Tibial artery (tissue), 4 donors: ENCODE measurements around the gene UBXN2A.

Experiments used
- DNase-seq, 2 donors: peaks; one replicate each; pipeline ENCODE4 v3.0.0-alpha.2; 2019
- H3K27ac ChIP-seq, 2 donors: fragments of 200-600 bp; sonication (generic) in 1 of 2; 1 replicate in 1 of 2; 2 replicates in 1 of 2; pipeline ENCODE4 v1.5.1; 2018 to 2019; ENCODE audit warnings: mild to moderate bottlenecking in 1 of 2
- H3K27me3 ChIP-seq, 2 donors: fragments of 200-600 bp; sonication (generic) in 1 of 2; one replicate each; pipeline versions ENCODE4 v1.5.1 to v1.6.0; 2016 to 2019
- H3K36me3 ChIP-seq, 3 donors: fragments of 200-600 bp; sonication (generic) in 2 of 3; one replicate each; pipeline ENCODE4 v1.5.1; 2016 to 2019; ENCODE audit warnings: mild to moderate bottlenecking in 2 of 3
- H3K4me1 ChIP-seq, 4 donors: fragments of 200-600 bp; sonication (generic) in 2 of 4; 1 replicate in 3 of 4; 2 replicates in 1 of 4; pipeline ENCODE4 v1.5.1; 2016 to 2019
- H3K4me3 ChIP-seq, 2 donors: fragments of 200-600 bp; sonication (generic) in 1 of 2; 1 replicate in 1 of 2; 2 replicates in 1 of 2; pipeline ENCODE4 v1.5.1; 2018 to 2019; ENCODE audit warnings: mild to moderate bottlenecking in 2 of 2
- H3K9me3 ChIP-seq, 3 donors: fragments of 200-600 bp; sonication (generic) in 1 of 3; one replicate each; pipeline ENCODE4 v1.5.1; 2016 to 2019
- intact Hi-C: fragments of 100-400 bp; cut with DNase I; formaldehyde crosslinking; loops from one replicate; pipeline ENCODE4 v1.15.0; 2023; ENCODE audit warnings: low total_unique reads
- TF ChIP-seq, protein P1 (sequence below), 2 experiments: fragments of 200-600 bp in 1 of 2; fragments of 450-650 bp in 1 of 2; IDR thresholded peaks; one replicate each; pipeline ENCODE4 v1.5.1; 2017 to 2019; ENCODE audit warnings: antibody characterized with exemption in 2 of 2, mild to moderate bottlenecking in 1 of 2, moderate library complexity in 1 of 2

The UBXN2A gene

DNA sequence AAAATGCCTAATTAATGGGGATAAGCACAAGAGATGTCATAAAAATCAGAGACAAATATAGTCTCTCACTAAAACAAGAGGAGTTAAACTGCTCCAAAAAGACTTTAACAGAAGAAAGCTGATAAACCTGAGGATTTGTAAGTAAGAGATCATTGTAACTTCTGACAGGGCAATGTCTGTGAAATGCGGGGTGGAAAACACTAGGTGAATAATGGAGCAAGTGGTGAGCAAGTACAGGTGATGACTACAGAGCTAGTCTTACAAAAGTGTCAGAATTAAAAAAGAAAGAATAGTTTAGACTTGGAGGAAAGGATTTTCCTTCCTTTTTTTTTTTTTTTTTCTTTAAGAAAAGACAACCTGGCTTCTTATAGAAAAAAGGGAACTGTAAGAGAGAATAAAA lies 36.0 kb upstream of the UBXN2A start:
- H3K27me3 ChIP-seq: no peaks in the 10 kb centered on the region
- TF ChIP-seq, protein P1, sequence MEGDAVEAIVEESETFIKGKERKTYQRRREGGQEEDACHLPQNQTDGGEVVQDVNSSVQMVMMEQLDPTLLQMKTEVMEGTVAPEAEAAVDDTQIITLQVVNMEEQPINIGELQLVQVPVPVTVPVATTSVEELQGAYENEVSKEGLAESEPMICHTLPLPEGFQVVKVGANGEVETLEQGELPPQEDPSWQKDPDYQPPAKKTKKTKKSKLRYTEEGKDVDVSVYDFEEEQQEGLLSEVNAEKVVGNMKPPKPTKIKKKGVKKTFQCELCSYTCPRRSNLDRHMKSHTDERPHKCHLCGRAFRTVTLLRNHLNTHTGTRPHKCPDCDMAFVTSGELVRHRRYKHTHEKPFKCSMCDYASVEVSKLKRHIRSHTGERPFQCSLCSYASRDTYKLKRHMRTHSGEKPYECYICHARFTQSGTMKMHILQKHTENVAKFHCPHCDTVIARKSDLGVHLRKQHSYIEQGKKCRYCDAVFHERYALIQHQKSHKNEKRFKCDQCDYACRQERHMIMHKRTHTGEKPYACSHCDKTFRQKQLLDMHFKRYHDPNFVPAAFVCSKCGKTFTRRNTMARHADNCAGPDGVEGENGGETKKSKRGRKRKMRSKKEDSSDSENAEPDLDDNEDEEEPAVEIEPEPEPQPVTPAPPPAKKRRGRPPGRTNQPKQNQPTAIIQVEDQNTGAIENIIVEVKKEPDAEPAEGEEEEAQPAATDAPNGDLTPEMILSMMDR (IDR thresholded peaks at IDR 0.05): no peak
- DNase-seq: no peak
- H3K9me3 ChIP-seq: no peaks in the 10 kb centered on the region
- peak overlapping the region in 1 of 2 donors; percentile 26 for H3K27ac ChIP-seq
- H3K4me1 ChIP-seq: peaks cover 0 to 54% (median 18%) of the 10 kb centered on the region in 4 donors
- H3K4me3 ChIP-seq: no peak overlapping the region
- intact Hi-C loops: no loop called here
- no peaks in the 10 kb centered on the region for H3K36me3 ChIP-seq

DNA sequence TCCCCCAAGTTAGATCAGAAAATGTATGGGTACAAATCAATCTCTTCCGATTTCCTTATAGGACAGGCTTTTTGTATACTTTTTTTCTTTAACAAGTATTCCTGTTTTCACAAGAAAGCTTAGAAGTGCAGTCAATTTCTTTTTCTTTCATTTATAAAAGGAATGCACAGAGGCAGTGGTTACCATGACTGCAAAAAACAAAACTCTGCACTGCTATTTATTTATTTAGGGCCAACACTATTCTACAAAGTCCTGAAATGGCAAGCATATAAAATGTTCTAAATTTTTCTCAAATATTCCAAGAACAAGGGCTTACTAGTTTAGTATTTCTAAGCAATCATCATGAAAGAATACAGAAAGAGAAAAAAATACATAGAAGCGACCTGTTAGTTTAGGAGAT lies 35.6 kb upstream of the UBXN2A start:
- Histone ChIP-seq H3K27ac (peak overlapping the region in 1 of 2 donors; percentile 26), H3K9me3 (no peaks in the 10 kb centered on the region), H3K4me1 (peaks cover 0 to 54% (median 18%) of the 10 kb centered on the region in 4 donors), H3K36me3 (no peaks in the 10 kb centered on the region), H3K4me3 (no peak overlapping the region), H3K27me3 (no peaks in the 10 kb centered on the region)
- DNase-seq: no peak
- TF ChIP-seq, protein P1 (IDR thresholded peaks at IDR 0.05): no peak
- intact Hi-C loops: no loop called here

DNA sequence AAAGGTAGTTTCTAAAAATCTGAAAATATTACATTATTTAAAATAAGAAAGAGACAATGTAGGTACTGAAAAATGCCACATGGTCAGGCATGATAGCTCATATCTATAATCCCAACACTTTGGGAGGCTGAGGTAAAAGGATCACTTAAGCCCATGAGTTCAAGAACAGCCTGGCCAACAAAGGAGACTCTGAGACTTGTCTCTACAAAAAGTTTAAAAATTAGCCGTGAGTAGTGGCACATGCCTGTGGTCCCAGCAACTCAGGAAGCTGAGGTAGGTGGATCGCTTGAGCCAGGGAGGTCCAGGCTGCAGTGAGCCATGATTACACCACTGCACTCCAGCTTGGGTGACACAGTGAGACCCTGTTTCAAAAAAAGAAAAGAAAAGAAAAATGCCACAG lies 35.1 kb upstream of the UBXN2A start:
- H3K4me1 ChIP-seq: peaks cover 0 to 53% (median 18%) of the 10 kb centered on the region in 4 donors
- H3K27me3 ChIP-seq: no peaks in the 10 kb centered on the region
- H3K27ac ChIP-seq: peak overlapping the region; percentile 20 to 26
- no peaks in the 10 kb centered on the region for H3K9me3 ChIP-seq
- no peak for DNase-seq
- TF ChIP-seq, protein P1 (IDR thresholded peaks at IDR 0.05): no peak
- no peaks in the 10 kb centered on the region for H3K36me3 ChIP-seq
- intact Hi-C loops: no loop called here
- H3K4me3 ChIP-seq: no peak overlapping the region

DNA sequence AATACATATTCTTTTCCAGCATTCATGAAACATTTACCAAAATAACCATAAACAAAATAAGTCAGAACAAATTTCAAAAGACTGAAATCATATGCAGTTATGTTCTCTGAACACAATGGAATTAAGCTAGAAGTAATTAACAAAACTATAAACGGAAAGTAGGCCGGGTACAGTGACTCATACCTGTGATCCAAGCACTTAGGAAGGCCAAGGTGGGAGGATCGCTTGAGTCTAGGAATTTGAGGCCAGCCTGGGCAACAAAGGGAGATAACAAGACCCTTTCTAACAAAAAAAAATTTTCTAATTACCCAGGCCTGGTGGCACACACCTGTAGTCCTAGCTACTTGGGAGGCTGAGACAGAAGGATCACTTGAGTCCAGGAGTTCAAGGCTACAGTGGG lies 28.2 kb upstream of the UBXN2A start:
- intact Hi-C loops: no loop called here
- no peak for DNase-seq
- no peaks in the 10 kb centered on the region for H3K36me3 ChIP-seq
- no peak overlapping the region for H3K27ac ChIP-seq
- no peaks in the 10 kb centered on the region for H3K27me3 ChIP-seq
- H3K4me3 ChIP-seq: no peak overlapping the region
- peaks cover 0 to 24% (median 11%) of the 10 kb centered on the region in 4 donors for H3K4me1 ChIP-seq
- TF ChIP-seq, protein P1 (IDR thresholded peaks at IDR 0.05): no peak
- H3K9me3 ChIP-seq: no peaks in the 10 kb centered on the region

DNA sequence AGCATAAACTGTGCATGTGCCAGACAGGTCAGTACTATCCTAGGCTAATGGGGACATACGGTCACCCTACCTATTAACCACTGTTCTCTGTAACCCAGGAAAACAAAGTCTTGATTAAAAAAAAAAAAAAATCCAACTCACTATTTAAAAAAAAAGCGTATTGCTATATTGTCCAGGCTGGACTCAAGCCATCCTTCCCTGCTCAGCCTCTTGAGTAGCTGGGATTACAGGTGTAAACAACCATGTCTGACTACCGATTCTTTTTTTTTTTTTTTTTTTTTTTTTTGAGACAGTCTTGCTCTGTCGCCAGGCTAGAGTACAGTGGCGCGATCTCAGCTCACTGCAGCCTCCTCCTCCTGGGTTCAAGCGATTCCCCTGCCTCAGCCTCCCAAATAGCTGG lies 24.9 kb upstream of the UBXN2A start:
- H3K4me1 ChIP-seq: peaks cover 0 to 54% (median 19%) of the 10 kb centered on the region in 4 donors
- H3K27me3 ChIP-seq: no peaks in the 10 kb centered on the region
- H3K27ac ChIP-seq: no peak overlapping the region
- TF ChIP-seq, protein P1 (IDR thresholded peaks at IDR 0.05): no peak
- intact Hi-C loops: no loop called here
- no peak overlapping the region for H3K4me3 ChIP-seq
- no peaks in the 10 kb centered on the region for H3K9me3 ChIP-seq
- no peak for DNase-seq
- H3K36me3 ChIP-seq: no peaks in the 10 kb centered on the region
